GM12878 (cell line): Measurements from ENCODE around the gene UBAC2. TPM values are rescaled to one million over a fixed set of nuclear protein-coding genes. Genes with fewer than 3 reads are reported as not detected.

ENCODE experiments used
- ATF2 ChIP-seq: IDR thresholded peaks from 2 replicates; pipeline ENCODE4 v1.6.1; 2012; ENCODE audit warnings: low read length, inconsistent platforms
- BCL3 ChIP-seq: IDR thresholded peaks from 2 replicates; pipeline ENCODE4 v1.6.1; 2011; ENCODE audit warnings: borderline replicate concordance, low read depth, mild to moderate bottlenecking, moderate library complexity, low read length; ENCODE audit not compliant: insufficient read depth, poor library complexity, severe bottlenecking
- CBFB ChIP-seq: IDR thresholded peaks from 2 replicates; pipeline ENCODE4 v1.6.1; 2016; ENCODE audit warnings: antibody characterized with exemption, low read depth
- CEBPB ChIP-seq, 2 experiments: fragments of 150-350 bp in 1 of 2; IDR thresholded peaks; 2 replicates each; pipeline ENCODE4 v1.6.1; 2012 to 2014; ENCODE audit warnings: low read depth in 2 of 2, low read length in 2 of 2, borderline replicate concordance in 1 of 2, inconsistent platforms in 1 of 2
- CREM ChIP-seq: IDR thresholded peaks from 2 replicates; pipeline ENCODE4 v1.6.1; 2014; ENCODE audit warnings: antibody characterized with exemption, low read depth
- CTCF ChIP-seq, 3 experiments: IDR thresholded peaks in 2 of 3; conservative IDR thresholded peaks in 1 of 3; 2 replicates each; pipeline ENCODE4 v1.5.1; 2011; ENCODE audit warnings: low read depth in 3 of 3, low read length in 3 of 3, mild to moderate bottlenecking in 3 of 3, control low read depth in 2 of 3, moderate library complexity in 2 of 3, inconsistent platforms in 1 of 3, mixed read lengths in 1 of 3; ENCODE audit not compliant: control insufficient read depth in 2 of 3, insufficient read depth in 1 of 3; ENCODE audit errors: extremely low read depth in 1 of 3
- ELK1 ChIP-seq: IDR thresholded peaks from 2 replicates; pipeline ENCODE4 v1.6.1; 2012; ENCODE audit warnings: low read depth, low read length, improper control_type of control experiment
- EP300 ChIP-seq, 2 experiments: fragments of 150-350 bp in 1 of 2; IDR thresholded peaks; 2 replicates each; pipeline ENCODE4 v1.6.1; 2011 to 2012; ENCODE audit warnings: low read depth in 2 of 2, low read length in 2 of 2, borderline replicate concordance in 1 of 2, improper control_type of control experiment in 1 of 2, inconsistent platforms in 1 of 2; ENCODE audit not compliant: control insufficient read depth in 1 of 2
- ESRRA ChIP-seq: IDR thresholded peaks from 2 replicates; pipeline ENCODE4 v1.6.1; 2012; ENCODE audit warnings: mild to moderate bottlenecking, low read length, improper control_type of control experiment
- GABPA ChIP-seq: IDR thresholded peaks from 2 replicates; pipeline ENCODE4 v1.6.1; 2014; ENCODE audit warnings: antibody characterized with exemption, low read depth, mild to moderate bottlenecking, inconsistent platforms
- HDAC2 ChIP-seq: fragments of 200-600 bp; sonication (generic); IDR thresholded peaks from 2 replicates; pipeline ENCODE4 v1.6.1; 2017
- IKZF2 ChIP-seq, 2 experiments: fragments of 450-650 bp; IDR thresholded peaks; 2 replicates each; pipeline ENCODE4 v1.6.1; 2017; ENCODE audit warnings: mild to moderate bottlenecking in 2 of 2, moderate library complexity in 2 of 2
- IRF5 ChIP-seq: fragments of 450-650 bp; IDR thresholded peaks from 2 replicates; pipeline ENCODE4 v1.6.1; 2017; ENCODE audit warnings: borderline replicate concordance
- JUNB ChIP-seq: IDR thresholded peaks from 2 replicates; pipeline ENCODE4 v1.6.1; 2016; ENCODE audit warnings: antibody characterized with exemption, mild to moderate bottlenecking
- MTA2 ChIP-seq: fragments of 450-650 bp; IDR thresholded peaks from 2 replicates; pipeline ENCODE4 v1.6.1; 2016; ENCODE audit warnings: low read depth, mild to moderate bottlenecking, moderate library complexity
- MTA3 ChIP-seq: IDR thresholded peaks from 2 replicates; pipeline ENCODE4 v1.6.1; 2012; ENCODE audit warnings: low read length, inconsistent platforms, borderline replicate concordance
- NBN ChIP-seq: fragments of 450-650 bp; IDR thresholded peaks from 2 replicates; pipeline ENCODE4 v1.6.1; 2016
- NFYA ChIP-seq: IDR thresholded peaks from 2 replicates; pipeline ENCODE4 v1.6.1; 2011; ENCODE audit warnings: low read depth, mild to moderate bottlenecking, low read length, improper control_type of control experiment, borderline replicate concordance
- SMARCA5 ChIP-seq: fragments of 450-650 bp; IDR thresholded peaks from 2 replicates; pipeline ENCODE4 v1.6.1; 2017; ENCODE audit warnings: mild to moderate bottlenecking
- SPI1 ChIP-seq: IDR thresholded peaks from 2 replicates; pipeline ENCODE4 v1.6.1; 2011; ENCODE audit warnings: low read depth, mild to moderate bottlenecking, low read length, moderate library complexity, borderline replicate concordance; ENCODE audit not compliant: insufficient read depth
- TARDBP ChIP-seq: IDR thresholded peaks from 2 replicates; pipeline ENCODE4 v1.6.1; 2016; ENCODE audit warnings: borderline replicate concordance
- YBX1 ChIP-seq: fragments of 450-650 bp; IDR thresholded peaks from 2 replicates; pipeline ENCODE4 v1.6.1; 2016; ENCODE audit warnings: antibody characterized with exemption
- polyA plus RNA-seq, 11 experiments: library from polyadenylated mRNA; depleted of rRNA in 4 of 11; unstranded in 6 of 11; stranded (reverse) in 5 of 11; fragments of >200 nt; fragmentation: Nextera tagmentation in 4 of 11; fragmentation: Illumina TruSeq in 1 of 11; extraction: Ambion mirVana in 4 of 11; extraction: Trizol in 1 of 11; gene quantifications; 1 replicate in 1 of 11; 2 replicates in 10 of 11; pipeline versions ENCODE4 v1.2.1 to v1.2.3, GENCODE V29; 2011 to 2016; ENCODE audit warnings: inconsistent platforms in 2 of 11, missing spikeins in 2 of 11, low read depth in 1 of 11
- total RNA-seq, 4 experiments: library from RNA; depleted of rRNA in 3 of 4; stranded (reverse); fragments of >200 nt in 3 of 4; fragmentation: Illumina TruSeq in 1 of 4; extraction: Trizol in 1 of 4; gene quantifications; 2 replicates each; pipeline versions ENCODE4 v1.2.1 to v1.2.3, GENCODE V29; 2013 to 2021

UBAC2 gene
- total and polyA plus RNA-seq, 10 of the 15 experiments (the other 5 are each of a cell fraction or from before 2014, with no cell fraction given) = 3.0 to 54.6 (median 17.4) TPM

- 0 out of 4 replicates have a peak, but pooled peaks of 1 of the 2 experiments have one; percentile 37 for TF ChIP-seq CEBPB (IDR thresholded peaks at IDR 0.05; ENCODE audit: borderline replicate concordance in 1 of 2, low read depth in 2 of 2, low read length in 2 of 2)
- no peak for TF ChIP-seq YBX1
- no peak for TF ChIP-seq ELK1
- peak; percentile 75 for TF ChIP-seq CREM
- TF ChIP-seq IRF5 = no peak
- peak; percentile 42; the same call in 1 of the 2 replicates for TF ChIP-seq HDAC2
- 0 out of 2 replicates have a peak, but pooled peaks have one; percentile 90 for TF ChIP-seq MTA3
- TF ChIP-seq NBN = 0 out of 2 replicates have a peak, but pooled peaks have one; percentile 63
- TF ChIP-seq JUNB = peak; percentile 67
- peak; percentile 50 to 80; a peak in 3 of 4 replicates for TF ChIP-seq EP300 (IDR thresholded peaks at IDR 0.05; ENCODE audit: borderline replicate concordance in 1 of 2, control insufficient read depth in 1 of 2, low read depth in 2 of 2, low read length in 2 of 2)
- no peak for TF ChIP-seq CTCF (IDR thresholded peaks at IDR 0.05 in 2 of 3, conservative IDR thresholded peaks at IDR 0.05 in 1 of 3; ENCODE audit: control insufficient read depth in 2 of 3, extremely low read depth in 1 of 3, insufficient read depth in 1 of 3, low read depth in 3 of 3, low read length in 3 of 3)
- TF ChIP-seq GABPA = 0 out of 2 replicates have a peak, but pooled peaks have one; percentile 27
- no peak for TF ChIP-seq TARDBP
- TF ChIP-seq NFYA = no peak
- TF ChIP-seq IKZF2 (IDR thresholded peaks at IDR 0.05) = peak; percentile 89 to 94
- peak; percentile 87 for TF ChIP-seq MTA2
- peak; percentile 64 for TF ChIP-seq BCL3
- TF ChIP-seq ATF2 = peak; percentile 92
- TF ChIP-seq SPI1 = peak; percentile 90
- no peak for TF ChIP-seq ESRRA
- TF ChIP-seq SMARCA5 = peak; percentile 63; the same call in 1 of the 2 replicates
- TF ChIP-seq CBFB = 0 out of 2 replicates have a peak, but pooled peaks have one; percentile 14
Observed at GRCh38 chr13:99282264-99283231, 81.9 kb downstream of the UBAC2 start (continued).
